AG09309 (cell line): Measurements from ENCODE around the gene SYT9.

Source experiments
- DNase-seq: peaks from one replicate; pipeline ENCODE4 v3.0.0-alpha.2; 2010; ENCODE audit warnings: low read depth
- H3K4me3 ChIP-seq: 2 replicates; pipeline ENCODE4 v1.5.1; 2011; ENCODE audit warnings: mild to moderate bottlenecking, low read depth, low read length, moderate library complexity; ENCODE audit not compliant: control insufficient read depth
- TF ChIP-seq, protein P1 (sequence below): IDR thresholded peaks from 2 replicates; pipeline ENCODE4 v1.5.1; 2011; ENCODE audit warnings: mild to moderate bottlenecking, low read depth, low read length, inconsistent platforms; ENCODE audit not compliant: insufficient read depth, control insufficient read depth; ENCODE audit errors: missing control alignments

The SYT9 gene

GRCh38 chr11:7439746-7440320, 188.1 kb downstream of the SYT9 start:
- H3K4me3 ChIP-seq = no peak overlapping the region
- TF ChIP-seq, protein P1, sequence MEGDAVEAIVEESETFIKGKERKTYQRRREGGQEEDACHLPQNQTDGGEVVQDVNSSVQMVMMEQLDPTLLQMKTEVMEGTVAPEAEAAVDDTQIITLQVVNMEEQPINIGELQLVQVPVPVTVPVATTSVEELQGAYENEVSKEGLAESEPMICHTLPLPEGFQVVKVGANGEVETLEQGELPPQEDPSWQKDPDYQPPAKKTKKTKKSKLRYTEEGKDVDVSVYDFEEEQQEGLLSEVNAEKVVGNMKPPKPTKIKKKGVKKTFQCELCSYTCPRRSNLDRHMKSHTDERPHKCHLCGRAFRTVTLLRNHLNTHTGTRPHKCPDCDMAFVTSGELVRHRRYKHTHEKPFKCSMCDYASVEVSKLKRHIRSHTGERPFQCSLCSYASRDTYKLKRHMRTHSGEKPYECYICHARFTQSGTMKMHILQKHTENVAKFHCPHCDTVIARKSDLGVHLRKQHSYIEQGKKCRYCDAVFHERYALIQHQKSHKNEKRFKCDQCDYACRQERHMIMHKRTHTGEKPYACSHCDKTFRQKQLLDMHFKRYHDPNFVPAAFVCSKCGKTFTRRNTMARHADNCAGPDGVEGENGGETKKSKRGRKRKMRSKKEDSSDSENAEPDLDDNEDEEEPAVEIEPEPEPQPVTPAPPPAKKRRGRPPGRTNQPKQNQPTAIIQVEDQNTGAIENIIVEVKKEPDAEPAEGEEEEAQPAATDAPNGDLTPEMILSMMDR = no peak

DNA sequence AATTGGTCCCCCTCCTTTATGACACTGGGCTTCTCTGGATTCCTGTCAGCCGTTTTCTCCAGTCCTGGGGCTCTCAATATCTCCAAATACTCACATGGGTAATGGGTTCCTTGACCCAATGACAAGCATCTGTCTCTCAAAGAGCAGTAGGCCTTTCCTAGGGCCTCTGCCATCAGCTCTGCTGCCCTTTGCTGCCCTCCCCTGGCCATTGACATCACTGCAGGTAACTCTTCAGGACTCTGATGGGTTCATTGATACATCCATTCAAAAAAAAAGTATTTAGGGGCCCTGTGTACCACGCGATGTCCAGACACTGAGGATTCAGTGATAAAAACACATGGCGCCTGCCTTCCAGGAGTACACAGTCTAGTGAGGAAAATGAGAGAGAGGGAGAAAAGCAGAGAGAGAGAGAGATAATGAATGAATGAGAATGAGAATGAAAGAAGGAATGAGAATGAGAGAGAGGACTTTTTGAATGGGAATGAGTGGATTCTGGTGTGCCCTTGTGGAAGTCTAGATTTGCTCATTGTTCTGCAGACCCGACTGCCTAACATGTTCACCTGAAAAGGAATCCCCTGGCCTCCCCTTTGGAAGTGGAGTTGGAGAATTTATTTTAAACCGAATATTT, 191.0 kb downstream of the SYT9 start:
- no peak for DNase-seq
- no peak overlapping the region for H3K4me3 ChIP-seq
- TF ChIP-seq, protein P1 = peak; percentile 92

More at GRCh38 chr11:7439746-7440320, 188.1 kb downstream of the SYT9 start:
- DNase-seq = no peak

DNA sequence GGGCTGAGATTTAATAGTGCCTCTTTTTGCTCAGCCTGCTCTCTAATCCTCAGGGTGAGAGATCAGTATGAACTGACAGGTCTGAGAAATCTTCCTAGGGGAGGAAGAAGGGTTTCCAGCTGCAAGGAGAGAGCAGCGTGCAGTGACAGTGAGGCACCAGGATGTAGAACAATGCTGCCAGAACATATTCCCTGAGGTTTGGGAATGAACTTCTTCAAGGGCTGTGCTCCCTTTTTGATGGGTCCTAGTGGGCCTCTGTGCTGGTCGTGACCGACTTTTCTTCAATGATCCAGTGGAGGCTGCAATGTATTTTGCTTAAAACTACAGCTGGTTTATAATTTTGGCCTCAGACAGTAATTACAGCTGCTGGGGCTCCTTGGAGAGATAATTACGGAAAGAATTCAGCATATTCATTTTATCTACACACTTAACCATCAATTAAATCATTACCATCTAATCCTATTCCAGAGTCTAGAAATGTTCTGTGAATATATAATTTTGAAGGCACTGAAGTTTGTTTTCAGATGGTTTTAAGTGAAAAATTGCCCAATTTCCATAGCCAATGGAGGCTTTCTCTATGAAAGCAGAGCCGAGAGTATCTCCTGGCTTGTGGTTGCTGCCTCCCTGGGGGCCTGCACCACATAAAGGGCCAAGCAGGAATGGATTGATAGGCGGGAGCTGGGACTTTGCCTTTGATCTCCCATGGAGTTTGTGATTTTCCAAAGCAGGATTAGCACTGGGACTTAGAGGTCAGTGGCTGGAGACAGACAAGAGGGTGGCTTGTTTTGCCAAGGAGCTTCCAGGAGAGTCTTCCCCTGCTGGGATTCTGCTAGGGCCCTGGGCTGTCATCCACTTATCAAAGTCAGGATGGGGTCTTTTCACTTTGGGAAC, 192.6 kb downstream of the SYT9 start:
- DNase-seq = no peak
- no peak overlapping the region for H3K4me3 ChIP-seq
- TF ChIP-seq, protein P1 = no peak

- no peak for DNase-seq
- TF ChIP-seq, protein P1 = no peak
- H3K4me3 ChIP-seq = no peak overlapping the region
Observed at GRCh38 chr11:7445564-7445963, 193.9 kb downstream of the SYT9 start.

DNA sequence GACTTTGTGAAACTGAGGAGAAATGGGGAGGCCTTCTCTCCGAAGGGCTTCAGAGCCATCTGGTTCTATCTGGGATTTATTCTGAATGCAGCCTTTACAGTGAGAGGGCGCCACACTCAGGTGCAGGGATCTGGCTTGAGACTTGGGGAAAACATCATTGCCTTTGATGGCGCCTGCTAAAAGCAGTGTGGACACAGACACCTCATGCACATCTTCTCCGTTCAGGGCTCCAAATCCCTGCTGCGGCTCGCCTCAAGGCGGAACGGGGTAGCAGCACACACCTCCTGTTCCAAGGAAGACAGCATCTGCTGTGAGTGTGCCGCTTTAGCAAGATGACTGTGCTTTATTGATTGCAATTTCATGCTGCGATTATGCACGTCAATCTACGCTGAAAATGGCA, 196.5 kb downstream of the SYT9 start:
- H3K4me3 ChIP-seq = no peak overlapping the region
- TF ChIP-seq, protein P1 = no peak
- no peak for DNase-seq

DNA sequence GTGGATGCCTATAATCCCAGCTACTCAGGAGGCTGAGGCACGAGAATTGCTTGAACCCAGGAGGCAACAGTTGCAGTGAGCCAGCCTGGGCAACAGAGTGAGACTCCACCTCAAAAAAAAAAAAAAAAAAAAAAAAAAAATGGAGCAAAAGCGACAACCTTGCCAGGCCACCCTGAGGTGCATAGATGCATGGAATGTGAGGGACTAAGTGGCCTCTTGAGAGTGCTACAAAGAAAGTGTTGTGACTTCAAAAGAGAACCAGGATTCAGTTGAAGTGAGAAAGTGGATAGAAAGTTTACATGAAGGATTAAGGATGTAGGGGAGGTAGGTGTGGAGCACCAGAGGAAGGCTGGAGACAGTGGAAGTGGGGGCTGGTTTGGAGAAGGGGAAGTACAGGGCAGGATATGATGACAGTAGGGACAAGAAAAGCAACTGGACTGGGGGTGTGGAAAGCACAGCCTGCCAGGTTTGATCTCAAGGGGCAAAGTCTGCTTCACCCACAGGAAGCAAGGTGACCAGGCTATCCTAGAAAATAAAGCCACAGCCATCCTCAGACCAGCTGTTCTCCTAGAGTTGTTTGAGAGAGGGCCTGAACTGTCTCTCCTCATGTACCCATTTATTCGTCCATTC, 197.6 kb downstream of the SYT9 start:
- DNase-seq = no peak
- H3K4me3 ChIP-seq = no peak overlapping the region
- TF ChIP-seq, protein P1 = no peak
